ENCODE data around the gene NUDT3. TPM values are rescaled to one million over a fixed set of nuclear protein-coding genes. Genes with fewer than 3 reads are reported as not detected.
A peak's percentile ranks its signal among the peaks of the same experiment; 100 is the strongest.

The NUDT3 gene
- total RNA-seq, 1 donor from 2014 or later, result 50.1 TPM

- H3K36me3 ChIP-seq, result no peaks in the 10 kb centered on the region
- no peak overlapping the region for H3K27ac ChIP-seq (replicated peaks)
- no peak overlapping the region for H3K4me3 ChIP-seq
- intact Hi-C loops (cut with micrococcal nuclease), result no loop called here
- TF ChIP-seq CTCF (IDR thresholded peaks at IDR 0.05; ENCODE audit: borderline replicate concordance), result no peak
- no peak for DNase-seq
- H3K9me3 ChIP-seq (replicated peaks), result no peaks in the 10 kb centered on the region
- no peaks in the 10 kb centered on the region for H3K27me3 ChIP-seq (ENCODE audit: low read depth)
- H3K4me1 ChIP-seq, result peaks cover 88% of the 10 kb centered on the region
Observed at GRCh38 chr6:34386316-34387137, 5.9 kb downstream of the NUDT3 start.

DNA sequence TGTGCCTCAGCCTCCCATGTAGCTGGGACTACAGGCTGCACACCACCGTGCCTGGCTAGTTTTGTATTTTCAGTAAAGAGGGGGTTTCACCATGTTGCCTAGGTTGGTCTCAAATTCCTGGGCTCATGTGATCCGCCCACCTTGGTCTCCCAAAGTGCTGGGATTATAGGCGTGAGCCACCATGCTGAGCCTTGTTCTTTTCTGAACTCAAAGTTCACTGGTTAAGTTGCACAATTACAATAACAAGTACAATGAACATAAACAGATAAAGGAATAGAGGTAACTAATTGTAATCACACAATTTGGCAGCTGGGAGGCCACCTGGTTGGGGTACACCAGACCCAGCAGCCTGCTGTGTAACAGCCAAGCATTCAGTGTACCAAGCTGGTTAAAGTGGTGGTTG lies 6.7 kb downstream of the NUDT3 start:
- H3K4me1 ChIP-seq, result peaks cover 88% of the 10 kb centered on the region
- no peak overlapping the region for H3K27ac ChIP-seq (replicated peaks)
- H3K27me3 ChIP-seq (ENCODE audit: low read depth), result no peaks in the 10 kb centered on the region
- no peak for DNase-seq
- H3K9me3 ChIP-seq (replicated peaks), result no peaks in the 10 kb centered on the region
- no peaks in the 10 kb centered on the region for H3K36me3 ChIP-seq
- no peak overlapping the region for H3K4me3 ChIP-seq
- intact Hi-C loops (cut with micrococcal nuclease), result no loop called here
- no peak for TF ChIP-seq CTCF (IDR thresholded peaks at IDR 0.05; ENCODE audit: borderline replicate concordance)

GRCh38 chr6:34384321-34385153 lies 7.9 kb downstream of the NUDT3 start:
- intact Hi-C loops (cut with micrococcal nuclease), result no loop called here
- peak overlapping the region; percentile 63 for H3K27ac ChIP-seq (replicated peaks)
- peaks cover 84% of the 10 kb centered on the region for H3K4me1 ChIP-seq
- peaks cover 1% of the 10 kb centered on the region for H3K36me3 ChIP-seq
- H3K9me3 ChIP-seq (replicated peaks), result no peaks in the 10 kb centered on the region
- H3K4me3 ChIP-seq, result no peak overlapping the region
- no peak for DNase-seq
- no peaks in the 10 kb centered on the region for H3K27me3 ChIP-seq (ENCODE audit: low read depth)
- no peak for TF ChIP-seq CTCF (IDR thresholded peaks at IDR 0.05; ENCODE audit: borderline replicate concordance)

DNA sequence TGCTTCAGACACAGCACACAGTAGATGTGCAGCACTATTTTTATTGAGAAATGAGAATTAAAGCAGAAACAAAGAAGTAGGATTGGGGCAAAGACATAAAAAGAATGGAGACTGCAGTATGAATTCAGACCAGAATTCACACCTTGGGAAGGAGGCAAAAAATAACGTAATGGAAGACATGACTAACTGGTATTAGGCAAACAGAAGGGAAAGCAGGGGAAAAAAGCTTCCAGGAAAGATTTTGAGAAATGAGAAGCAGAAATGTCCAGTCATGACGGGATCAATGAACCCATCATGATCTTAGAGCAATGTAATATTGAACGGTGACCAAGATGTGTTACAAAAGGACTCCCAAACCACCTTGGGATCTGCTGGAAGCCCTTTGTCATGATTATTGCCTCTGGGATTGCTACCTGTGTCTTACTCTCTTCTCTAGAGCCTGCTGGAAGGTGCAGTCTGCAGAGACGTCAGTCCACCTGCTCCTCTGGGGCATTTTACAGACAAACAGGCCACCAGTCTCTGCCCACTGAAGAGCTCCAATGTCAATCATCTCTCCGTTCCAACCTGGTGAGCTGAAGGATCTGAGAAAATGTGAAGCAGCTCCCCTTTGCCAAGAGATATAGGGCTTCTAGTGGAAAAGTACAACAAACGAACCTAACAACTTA lies 8.7 kb downstream of the NUDT3 start:
- DNase-seq, result no peak
- Histone ChIP-seq H3K9me3 (replicated peaks) (no peaks in the 10 kb centered on the region), H3K27me3 (ENCODE audit: low read depth) (no peaks in the 10 kb centered on the region), H3K27ac (replicated peaks) (peak overlapping the region; percentile 63), H3K4me1 (peaks cover 82% of the 10 kb centered on the region), H3K36me3 (peaks cover 5% of the 10 kb centered on the region), H3K4me3 (no peak overlapping the region)
- intact Hi-C loops (cut with micrococcal nuclease), result no loop called here
- TF ChIP-seq CTCF (IDR thresholded peaks at IDR 0.05; ENCODE audit: borderline replicate concordance), result no peak

GRCh38 chr6:34383161-34383631 lies 9.3 kb downstream of the NUDT3 start:
- intact Hi-C loops (cut with micrococcal nuclease), result no loop called here
- H3K27ac ChIP-seq (replicated peaks), result peak overlapping the region; percentile 63

More at GRCh38 chr6:34383161-34383631, 9.3 kb downstream of the NUDT3 start:
- no peaks in the 10 kb centered on the region for H3K27me3 ChIP-seq (ENCODE audit: low read depth)
- H3K9me3 ChIP-seq (replicated peaks), result no peaks in the 10 kb centered on the region
- no peak for DNase-seq
- peaks cover 82% of the 10 kb centered on the region for H3K4me1 ChIP-seq
- TF ChIP-seq CTCF (IDR thresholded peaks at IDR 0.05; ENCODE audit: borderline replicate concordance), result no peak
- peaks cover 5% of the 10 kb centered on the region for H3K36me3 ChIP-seq
- no peak overlapping the region for H3K4me3 ChIP-seq

Data from left ventricle myocardium inferior (tissue), 1 donor.